GM12878 (cell line): ENCODE measurements around the gene TOM1L2. TPM values are rescaled to one million over a fixed set of nuclear protein-coding genes. Genes with fewer than 3 reads are reported as not detected.

Experiments used
- ATAC-seq: fragments of 200-7000 bp; cut with Tn5 transposase; 3 replicates; pipeline ENCODE4 v1.9.1; 2020; ENCODE audit warnings: mild to moderate bottlenecking, moderate library complexity
- BruUV-seq: library from RNA; stranded (reverse); fragments of 400-500 nt; replicated peaks from 2 replicates; lab custom pipeline; 2021; lab: Mats Ljungman, UMichigan
- CTCF ChIA-PET: fragments of 300-600 bp; sonication (Branson Sonifier 250); formaldehyde crosslinking; extraction: SDS; loops from one replicate; lab custom pipeline; 2021; ENCODE audit warnings: inconsistent platforms; lab: Yijun Ruan, JAX
- POLR2A ChIA-PET: fragments of 350-600 bp; formaldehyde crosslinking; extraction: SDS; loops from one replicate; lab custom pipeline; 2021; ENCODE audit warnings: inconsistent platforms; lab: Charles Lee
- RAD21 ChIA-PET: fragments of 300-600 bp; sonication (Branson Sonifier 250); formaldehyde crosslinking; loops from one replicate; lab custom pipeline; 2023; ENCODE audit warnings: antibody characterized with exemption; ENCODE audit not compliant: unreplicated experiment; lab: Charles Lee
- SMC1A ChIA-PET: fragments of 300-600 bp; sonication (Branson Sonifier 250); formaldehyde crosslinking; loops from one replicate; lab custom pipeline; 2023; ENCODE audit not compliant: unreplicated experiment, uncharacterized antibody; lab: Charles Lee
- DNase-seq: peaks from one replicate; pipeline ENCODE4 v3.0.0-alpha.2; 2011; ENCODE audit warnings: low read depth, low spot score
- FAIRE-seq: peaks from 3 replicates; lab custom pipeline; 2011; peaks lifted over from hg19 to GRCh38; lab: Jason Lieb, UNC
- H2AFZ ChIP-seq: 2 replicates; pipeline ENCODE4 v1.6.0; 2011; ENCODE audit warnings: low read depth, low read length, control low read depth; ENCODE audit not compliant: control insufficient read depth
- H3K27ac ChIP-seq: 2 replicates; pipeline ENCODE4 v1.5.1; 2011; ENCODE audit warnings: control low read depth; ENCODE audit not compliant: control insufficient read depth, insufficient read depth
- H3K27me3 ChIP-seq, 2 experiments: replicated peaks in 1 of 2; 2 replicates each; pipeline versions ENCODE4 v1.6.0 to v1.6.1; 2011; ENCODE audit warnings: low read length in 1 of 2; ENCODE audit not compliant: control insufficient read depth in 2 of 2, insufficient read depth in 2 of 2
- H3K36me3 ChIP-seq, 2 experiments: 2 replicates each; pipeline ENCODE4 v1.5.1; 2011; ENCODE audit warnings: low read length in 1 of 2; ENCODE audit not compliant: control insufficient read depth in 2 of 2, insufficient read depth in 2 of 2
- H3K4me1 ChIP-seq: 2 replicates; pipeline ENCODE4 v1.6.1; 2011; ENCODE audit warnings: mild to moderate bottlenecking, low read length, moderate library complexity, mixed read lengths; ENCODE audit not compliant: control insufficient read depth, insufficient read depth
- H3K4me2 ChIP-seq: 2 replicates; pipeline ENCODE4 v1.6.0; 2011; ENCODE audit warnings: control low read depth; ENCODE audit not compliant: control insufficient read depth, insufficient read depth
- H3K4me3 ChIP-seq: fragments of 200-600 bp; sonication (generic); 2 replicates; pipeline ENCODE4 v1.5.1; 2016
- H3K79me2 ChIP-seq: 2 replicates; pipeline ENCODE4 v1.6.0; 2011; ENCODE audit warnings: low read length; ENCODE audit not compliant: control insufficient read depth, insufficient read depth
- H3K9ac ChIP-seq: 2 replicates; pipeline ENCODE4 v1.8.0; 2011; ENCODE audit warnings: low read length, control low read depth, mixed read lengths; ENCODE audit not compliant: control insufficient read depth, insufficient read depth
- H3K9me3 ChIP-seq: replicated peaks from 3 replicates; pipeline ENCODE4 v1.5.1; 2011; ENCODE audit warnings: mild to moderate bottlenecking, low read length; ENCODE audit not compliant: control insufficient read depth, insufficient read depth
- H4K20me1 ChIP-seq: 2 replicates; pipeline ENCODE4 v1.6.0; 2011; ENCODE audit not compliant: control insufficient read depth, insufficient read depth
- BACH1 ChIP-seq: fragments of 450-650 bp; IDR thresholded peaks from 2 replicates; pipeline ENCODE4 v1.6.1; 2017; ENCODE audit warnings: mild to moderate bottlenecking, borderline replicate concordance
- BCL11A ChIP-seq: IDR thresholded peaks from 2 replicates; pipeline ENCODE4 v1.6.1; 2011; ENCODE audit warnings: low read depth, low read length
- BMI1 ChIP-seq: fragments of 450-650 bp; IDR thresholded peaks from 2 replicates; pipeline ENCODE4 v1.6.1; 2016; ENCODE audit warnings: mild to moderate bottlenecking, moderate library complexity, borderline replicate concordance
- CEBPB ChIP-seq, 2 experiments: fragments of 150-350 bp in 1 of 2; IDR thresholded peaks; 2 replicates each; pipeline ENCODE4 v1.6.1; 2012 to 2014; ENCODE audit warnings: low read depth in 2 of 2, low read length in 2 of 2, borderline replicate concordance in 1 of 2, inconsistent platforms in 1 of 2
- CREM ChIP-seq: IDR thresholded peaks from 2 replicates; pipeline ENCODE4 v1.6.1; 2014; ENCODE audit warnings: antibody characterized with exemption, low read depth
- EED ChIP-seq: sonication (generic); IDR thresholded peaks from 2 replicates; pipeline ENCODE4 v1.6.1; 2016; ENCODE audit warnings: antibody characterized with exemption, low read depth
- GABPA ChIP-seq: IDR thresholded peaks from 2 replicates; pipeline ENCODE4 v1.6.1; 2014; ENCODE audit warnings: antibody characterized with exemption, low read depth, mild to moderate bottlenecking, inconsistent platforms
- IKZF1 ChIP-seq: fragments of 450-650 bp; conservative IDR thresholded peaks from 2 replicates; pipeline ENCODE4 v1.6.1; 2017; ENCODE audit warnings: antibody characterized with exemption, mild to moderate bottlenecking
- IKZF2 ChIP-seq, 2 experiments: fragments of 450-650 bp; IDR thresholded peaks; 2 replicates each; pipeline ENCODE4 v1.6.1; 2017; ENCODE audit warnings: mild to moderate bottlenecking in 2 of 2, moderate library complexity in 2 of 2
- LARP7 ChIP-seq: fragments of 450-650 bp; IDR thresholded peaks from 2 replicates; pipeline ENCODE4 v1.6.1; 2017; ENCODE audit warnings: mild to moderate bottlenecking
- MTA2 ChIP-seq: fragments of 450-650 bp; IDR thresholded peaks from 2 replicates; pipeline ENCODE4 v1.6.1; 2016; ENCODE audit warnings: low read depth, mild to moderate bottlenecking, moderate library complexity
- MYC ChIP-seq: IDR thresholded peaks from 2 replicates; pipeline ENCODE4 v1.6.1; 2011; ENCODE audit warnings: mild to moderate bottlenecking, low read length, moderate library complexity, inconsistent platforms; ENCODE audit not compliant: insufficient read depth, insufficient replicate concordance, insufficient read length, severe bottlenecking
- NFYA ChIP-seq: IDR thresholded peaks from 2 replicates; pipeline ENCODE4 v1.6.1; 2011; ENCODE audit warnings: low read depth, mild to moderate bottlenecking, low read length, improper control_type of control experiment, borderline replicate concordance
- PML ChIP-seq: IDR thresholded peaks from 2 replicates; pipeline ENCODE4 v1.6.1; 2012; ENCODE audit warnings: low read length, inconsistent platforms
- SMAD1 ChIP-seq: fragments of 450-650 bp; IDR thresholded peaks from 2 replicates; pipeline ENCODE4 v1.6.1; 2018; ENCODE audit warnings: mild to moderate bottlenecking, low read depth; ENCODE audit not compliant: partially characterized antibody
- whole genome bisulfite sequencing: methylation state at CpG from one replicate; pipeline ENCODE4 v1.1.6; 2016; ENCODE audit warnings: low lambda C conversion rate; ENCODE audit not compliant: insufficient replicate concordance, insufficient coverage; ENCODE audit errors: missing lambda C conversion rate; 5-methylcytosine and 5-hydroxymethylcytosine counted together
- in situ Hi-C: fragments of 300-500 bp; cut with MboI; formaldehyde crosslinking; loops from 9 replicates; pipeline ENCODE4 v1.14.3; 2018; ENCODE audit warnings: mixed read lengths
- intact Hi-C: fragments of 100-400 bp; cut with micrococcal nuclease; formaldehyde crosslinking; loops from one replicate; pipeline ENCODE4 v1.14.2; 2022; ENCODE audit not compliant: unreplicated experiment
- polyA plus RNA-seq, 11 experiments: library from polyadenylated mRNA; depleted of rRNA in 4 of 11; unstranded in 6 of 11; stranded (reverse) in 5 of 11; fragments of >200 nt; fragmentation: Nextera tagmentation in 4 of 11; fragmentation: Illumina TruSeq in 1 of 11; extraction: Ambion mirVana in 4 of 11; extraction: Trizol in 1 of 11; gene quantifications; 1 replicate in 1 of 11; 2 replicates in 10 of 11; pipeline versions ENCODE4 v1.2.1 to v1.2.3, GENCODE V29; 2011 to 2016; ENCODE audit warnings: inconsistent platforms in 2 of 11, missing spikeins in 2 of 11, low read depth in 1 of 11
- total RNA-seq, 4 experiments: library from RNA; depleted of rRNA in 3 of 4; stranded (reverse); fragments of >200 nt in 3 of 4; fragmentation: Illumina TruSeq in 1 of 4; extraction: Trizol in 1 of 4; gene quantifications; 2 replicates each; pipeline versions ENCODE4 v1.2.1 to v1.2.3, GENCODE V29; 2013 to 2021
- TF ChIP-seq, protein P1 (sequence below): IDR thresholded peaks from 2 replicates; pipeline ENCODE4 v1.6.1; 2012; ENCODE audit warnings: low read depth, low read length, improper control_type of control experiment

TOM1L2 gene
- total and polyA plus RNA-seq, 10 of the 15 experiments (the other 5 are each of a cell fraction or from before 2014, with no cell fraction given): 0.19 to 19.2 (median 8.1) TPM

DNA sequence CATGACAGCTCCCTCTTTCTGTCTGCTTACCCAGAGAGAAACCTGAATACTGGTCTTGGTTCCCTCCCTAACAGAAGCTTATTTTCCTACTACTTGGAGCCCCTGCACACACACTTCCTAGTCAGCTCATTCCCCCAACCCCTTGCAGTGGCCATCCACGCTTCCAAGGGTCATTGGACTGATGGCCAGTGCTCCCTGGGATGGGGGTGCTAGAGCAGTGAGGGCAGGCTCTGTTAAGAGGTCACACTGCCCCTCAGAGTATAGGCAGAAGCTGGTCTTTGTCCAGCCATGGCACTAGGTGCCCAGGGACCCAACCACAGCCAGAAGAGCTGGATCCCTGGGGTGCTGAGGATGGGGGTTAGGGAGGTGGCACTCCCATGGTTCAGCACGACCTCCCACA is 13.0 kb upstream of the TOM1L2 start:
- TF ChIP-seq IKZF2 (IDR thresholded peaks at IDR 0.05): no peak
- TF ChIP-seq BCL11A: no peak
- TF ChIP-seq IKZF1: no peak
- no peak for TF ChIP-seq LARP7
- no peak for TF ChIP-seq NFYA
- no peak for TF ChIP-seq PML
- no peak for TF ChIP-seq BACH1
- TF ChIP-seq EED: no peak
- no peak for TF ChIP-seq MTA2
- no peak for TF ChIP-seq CREM
- no peak for TF ChIP-seq MYC
- TF ChIP-seq, protein P1, sequence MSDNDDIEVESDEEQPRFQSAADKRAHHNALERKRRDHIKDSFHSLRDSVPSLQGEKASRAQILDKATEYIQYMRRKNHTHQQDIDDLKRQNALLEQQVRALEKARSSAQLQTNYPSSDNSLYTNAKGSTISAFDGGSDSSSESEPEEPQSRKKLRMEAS: no peak
- no peak for TF ChIP-seq SMAD1
- no peak for TF ChIP-seq GABPA
- TF ChIP-seq CEBPB (IDR thresholded peaks at IDR 0.05; ENCODE audit: borderline replicate concordance in 1 of 2, low read depth in 2 of 2, low read length in 2 of 2): no peak
- TF ChIP-seq BMI1: no peak
- POLR2A ChIA-PET: interaction anchor here (1.5 to 1.6 kb wide), 2 partner anchors 13 to 19 kb away, joined by 4 to 6 read pairs; partner anchors contain the start of genes DRC3 and TOM1L2
- no TSS peak for BruUV-seq
- Histone ChIP-seq H3K9me3 (no peaks in the 10 kb centered on the region), H3K27me3 (no peaks in the 10 kb centered on the region; a peak in 1 of 4 replicates), H3K9ac (no peak overlapping the region), H3K27ac (no peak overlapping the region), H3K4me1 (no peaks in the 10 kb centered on the region; the same call in 1 of the 2 replicates), H2AFZ (peak overlapping the region; percentile 47; the same call in 1 of the 2 replicates), H3K79me2 (no peaks in the 10 kb centered on the region), H3K4me3 (no peak overlapping the region), H3K4me2 (no peak overlapping the region), H3K36me3 (no peaks in the 10 kb centered on the region), H4K20me1 (no peaks in the 10 kb centered on the region)
- intact Hi-C loops (loop anchor here (1.0 kb wide), 1 partner anchor 48 kb away; no protein-coding TSS in a partner anchor), in situ Hi-C loops (no loop called here)
- RAD21 ChIA-PET: interaction anchor here (0.5 to 1.8 kb wide), 13 partner anchors 12 to 305 kb away, joined by 3 to 6 read pairs (median 3); partner anchors contain the start of genes DRC3 and TOM1L2
- CTCF ChIA-PET: interaction anchor here (0.7 to 3.6 kb wide), 23 partner anchors 10 to 234 kb away, joined by 3 to 36 read pairs (median 5); partner anchors contain the start of genes DRC3 and TOM1L2
- no peak for FAIRE-seq
- WGBS: 0% methylated on average over 2 of the region's 2 CpGs
- SMC1A ChIA-PET: interaction anchor here (0.6 to 3.4 kb wide), 15 partner anchors 10 to 51 kb away, joined by 3 to 21 read pairs (median 4); partner anchors contain the start of genes DRC3 and TOM1L2
- no peak; the same call in 1 of the 3 replicates for ATAC-seq
- DNase-seq: no peak
